Cardiac muscle cell (in vitro differentiated cells and primary cell): ENCODE data around the gene HNRNPA3. TPM values are rescaled to one million over a fixed set of nuclear protein-coding genes. Genes with fewer than 3 reads are reported as not detected.

Experiments
- DNase-seq, 2 donors: peaks; one replicate each; pipeline versions ENCODE4 v3.0.0 to v3.0.0-alpha.2; 2010 to 2017; ENCODE audit warnings: low read depth in 1 of 2, low spot score in 1 of 2
- H3K27ac ChIP-seq: fragments of 200-600 bp; sonication (generic); 2 replicates; pipeline ENCODE4 v1.5.1; 2016
- H3K27me3 ChIP-seq: fragments of 200-600 bp; sonication (generic); 2 replicates; pipeline ENCODE4 v1.6.0; 2016; ENCODE audit warnings: control low read depth
- H3K36me3 ChIP-seq: fragments of 200-600 bp; sonication (generic); 2 replicates; pipeline ENCODE4 v1.5.1; 2016; ENCODE audit warnings: control low read depth
- H3K4me1 ChIP-seq: fragments of 200-600 bp; sonication (generic); 2 replicates; pipeline ENCODE4 v1.8.1; 2017; ENCODE audit warnings: low read depth, mild to moderate bottlenecking, mixed run types
- H3K4me3 ChIP-seq: fragments of 200-600 bp; sonication (generic); 2 replicates; pipeline ENCODE4 v1.5.1; 2016; ENCODE audit warnings: mild to moderate bottlenecking
- H3K9me3 ChIP-seq: fragments of 200-600 bp; sonication (generic); 2 replicates; pipeline ENCODE4 v1.5.1; 2017; ENCODE audit warnings: low read depth, mild to moderate bottlenecking, control low read depth
- CTCF ChIP-seq: IDR thresholded peaks from 2 replicates; pipeline ENCODE4 v1.5.1; 2012; ENCODE audit warnings: low read depth, mild to moderate bottlenecking, low read length
- polyA plus RNA-seq: library from polyadenylated mRNA; unstranded; fragments of >200 nt; fragmentation: Nextera tagmentation; extraction: Ambion mirVana; gene quantifications from 2 replicates; pipeline ENCODE4 v1.2.1, GENCODE V29; 2016
- total RNA-seq: library from RNA; depleted of rRNA; stranded (reverse); fragments of >200 nt; gene quantifications from 2 replicates; pipeline ENCODE4 v1.2.3, GENCODE V29; 2016

Gene HNRNPA3
- total and polyA plus RNA-seq, 2 experiments from 2014 or later = 78.6 to 81.7 TPM

GRCh38 chr2:177270531-177270930 lies 57.9 kb downstream of the HNRNPA3 start:
- no peaks in the 10 kb centered on the region for H3K9me3 ChIP-seq
- H3K27ac ChIP-seq = no peak overlapping the region
- no peak overlapping the region for H3K4me3 ChIP-seq
- H3K36me3 ChIP-seq = no peaks in the 10 kb centered on the region
- DNase-seq = no peak
- no peak for TF ChIP-seq CTCF
- peaks cover 13% of the 10 kb centered on the region for H3K4me1 ChIP-seq
- no peaks in the 10 kb centered on the region for H3K27me3 ChIP-seq

- no peak for TF ChIP-seq CTCF
- Histone ChIP-seq H3K27me3 (no peaks in the 10 kb centered on the region), H3K4me3 (no peak overlapping the region), H3K36me3 (no peaks in the 10 kb centered on the region), H3K27ac (no peak overlapping the region), H3K4me1 (no peaks in the 10 kb centered on the region), H3K9me3 (no peaks in the 10 kb centered on the region)
- no peak for DNase-seq
Observed at GRCh38 chr2:177271981-177272666, 59.5 kb downstream of the HNRNPA3 start.

- no peak for DNase-seq
- Histone ChIP-seq H3K27me3 (no peaks in the 10 kb centered on the region), H3K4me3 (no peak overlapping the region), H3K27ac (no peak overlapping the region), H3K9me3 (no peaks in the 10 kb centered on the region), H3K36me3 (no peaks in the 10 kb centered on the region), H3K4me1 (no peaks in the 10 kb centered on the region)
- no peak for TF ChIP-seq CTCF
Observed at GRCh38 chr2:177272765-177273164, 60.2 kb downstream of the HNRNPA3 start.

- Histone ChIP-seq H3K4me1 (no peaks in the 10 kb centered on the region), H3K27ac (no peak overlapping the region), H3K9me3 (no peaks in the 10 kb centered on the region), H3K36me3 (no peaks in the 10 kb centered on the region), H3K27me3 (no peaks in the 10 kb centered on the region), H3K4me3 (no peak overlapping the region)
- DNase-seq = peak in 1 of 2 donors; percentile 33
- no peak for TF ChIP-seq CTCF
Observed at GRCh38 chr2:177273408-177273807, 60.8 kb downstream of the HNRNPA3 start.

Other genes with a start within 250 kb of the HNRNPA3 start
- 56.6 and 70.0 TPM in 2 replicates for gene NFE2L2, start 51.9 kb downstream of the HNRNPA3 start, total RNA-seq
- gene NFE2L2, start 51.9 kb downstream of the HNRNPA3 start, polyA plus RNA-seq = 84.5 and 90.5 TPM in 2 replicates
- 86.3 and 116 TPM in 2 replicates for gene AGPS, start 180.0 kb downstream of the HNRNPA3 start, total RNA-seq
- 13.6 and 24.2 TPM in 2 replicates for gene AGPS, start 180.0 kb downstream of the HNRNPA3 start, polyA plus RNA-seq